Right atrium auricular region (tissue), 2 donors: Measurements from ENCODE around the gene B3GALNT2. TPM values are rescaled to one million over a fixed set of nuclear protein-coding genes. Genes with fewer than 3 reads are reported as not detected.
A peak's percentile ranks its signal among the peaks of the same experiment; 100 is the strongest.

Experiments used
- DNase-seq: peaks from one replicate; pipeline ENCODE4 v3.0.0-alpha.2; 2019; ENCODE audit warnings: low spot score
- H3K27ac ChIP-seq, 2 donors: fragments of 200-600 bp; sonication (generic); 1 replicate in 1 of 2; 2 replicates in 1 of 2; pipeline ENCODE4 v1.5.1; 2016 to 2019
- H3K27me3 ChIP-seq, 2 donors: fragments of 200-600 bp; sonication (generic); one replicate each; pipeline versions ENCODE4 v1.5.1 to v1.6.0; 2017 to 2019
- H3K36me3 ChIP-seq: fragments of 200-600 bp; sonication (generic); one replicate; pipeline ENCODE4 v1.5.1; 2016
- H3K4me1 ChIP-seq, 2 donors: fragments of 200-600 bp; sonication (generic); one replicate each; pipeline versions ENCODE4 v1.5.1 to v1.6.0; 2017 to 2019
- H3K4me3 ChIP-seq, 2 donors: fragments of 200-600 bp; sonication (generic); 1 replicate in 1 of 2; 2 replicates in 1 of 2; pipeline ENCODE4 v1.5.1; 2017 to 2019; ENCODE audit warnings: mild to moderate bottlenecking in 1 of 2, moderate library complexity in 1 of 2
- H3K9me3 ChIP-seq, 2 donors: fragments of 200-600 bp; sonication (generic); one replicate each; pipeline ENCODE4 v1.5.1; 2019
- total RNA-seq, 2 donors: library from RNA; depleted of rRNA; stranded (reverse); fragments of >200 nt; gene quantifications; one replicate each; pipeline ENCODE4 v1.1.0, GENCODE V29; 2016
- TF ChIP-seq, protein P1 (sequence below), 2 donors: fragments of 200-600 bp; sonication (generic); IDR thresholded peaks; one replicate each; pipeline ENCODE4 v1.5.1; 2019; ENCODE audit warnings: antibody characterized with exemption in 2 of 2

Gene B3GALNT2
- total RNA-seq, 2 donors from 2014 or later, result 18.9 to 23.2 TPM

DNA sequence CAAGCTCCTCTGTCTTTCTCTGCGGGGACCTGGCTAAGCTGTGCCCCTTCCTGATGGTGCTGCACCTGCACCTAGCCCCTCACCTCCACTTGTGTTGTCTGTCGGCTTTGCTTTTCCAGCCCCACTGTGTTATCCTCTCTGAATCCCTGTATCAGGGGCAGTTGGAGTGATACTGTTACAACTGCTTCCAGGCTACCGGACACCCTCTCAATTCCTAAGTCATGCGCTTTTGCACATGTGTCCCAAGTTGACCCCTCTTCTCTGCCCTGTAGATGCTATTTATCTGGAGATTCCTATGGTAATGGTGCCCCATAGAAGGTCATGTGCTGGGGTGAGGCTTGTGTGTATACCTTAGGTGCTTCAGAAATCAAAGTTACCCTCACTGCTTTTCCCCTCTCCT is 78.1 kb downstream of the B3GALNT2 start:
- Histone ChIP-seq H3K4me1 (no peaks in the 10 kb centered on the region), H3K9me3 (no peaks in the 10 kb centered on the region), H3K27ac (no peak overlapping the region), H3K36me3 (peaks cover 5% of the 10 kb centered on the region), H3K4me3 (no peak overlapping the region), H3K27me3 (no peaks in the 10 kb centered on the region)
- TF ChIP-seq, protein P1, sequence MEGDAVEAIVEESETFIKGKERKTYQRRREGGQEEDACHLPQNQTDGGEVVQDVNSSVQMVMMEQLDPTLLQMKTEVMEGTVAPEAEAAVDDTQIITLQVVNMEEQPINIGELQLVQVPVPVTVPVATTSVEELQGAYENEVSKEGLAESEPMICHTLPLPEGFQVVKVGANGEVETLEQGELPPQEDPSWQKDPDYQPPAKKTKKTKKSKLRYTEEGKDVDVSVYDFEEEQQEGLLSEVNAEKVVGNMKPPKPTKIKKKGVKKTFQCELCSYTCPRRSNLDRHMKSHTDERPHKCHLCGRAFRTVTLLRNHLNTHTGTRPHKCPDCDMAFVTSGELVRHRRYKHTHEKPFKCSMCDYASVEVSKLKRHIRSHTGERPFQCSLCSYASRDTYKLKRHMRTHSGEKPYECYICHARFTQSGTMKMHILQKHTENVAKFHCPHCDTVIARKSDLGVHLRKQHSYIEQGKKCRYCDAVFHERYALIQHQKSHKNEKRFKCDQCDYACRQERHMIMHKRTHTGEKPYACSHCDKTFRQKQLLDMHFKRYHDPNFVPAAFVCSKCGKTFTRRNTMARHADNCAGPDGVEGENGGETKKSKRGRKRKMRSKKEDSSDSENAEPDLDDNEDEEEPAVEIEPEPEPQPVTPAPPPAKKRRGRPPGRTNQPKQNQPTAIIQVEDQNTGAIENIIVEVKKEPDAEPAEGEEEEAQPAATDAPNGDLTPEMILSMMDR (IDR thresholded peaks at IDR 0.05), result no peak
- no peak for DNase-seq

DNA sequence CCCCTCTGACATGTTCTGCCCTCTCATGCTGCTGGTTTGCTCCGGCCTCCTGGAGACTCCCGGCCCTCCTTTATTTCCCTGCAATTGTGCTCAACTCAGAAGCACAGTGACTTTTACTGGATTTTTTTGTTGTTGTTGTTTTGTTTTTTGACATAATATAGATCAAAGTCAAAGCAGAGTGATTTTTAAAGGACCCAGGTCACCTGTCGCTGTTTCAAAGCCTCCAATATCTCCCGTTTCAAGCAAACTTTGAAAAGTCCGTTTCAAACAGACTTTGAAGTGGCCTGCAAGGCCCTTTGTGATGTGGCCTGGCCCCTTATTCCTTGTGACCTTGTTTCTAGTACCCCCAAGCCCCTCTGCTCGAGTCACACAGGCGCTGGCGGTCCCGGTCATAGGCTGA is 78.9 kb downstream of the B3GALNT2 start:
- H3K9me3 ChIP-seq, result no peaks in the 10 kb centered on the region
- TF ChIP-seq, protein P1 (IDR thresholded peaks at IDR 0.05), result no peak
- no peak overlapping the region for H3K27ac ChIP-seq
- no peak overlapping the region for H3K4me3 ChIP-seq
- no peak for DNase-seq
- H3K27me3 ChIP-seq, result no peaks in the 10 kb centered on the region
- peaks cover 5% of the 10 kb centered on the region for H3K36me3 ChIP-seq
- H3K4me1 ChIP-seq, result no peaks in the 10 kb centered on the region

DNA sequence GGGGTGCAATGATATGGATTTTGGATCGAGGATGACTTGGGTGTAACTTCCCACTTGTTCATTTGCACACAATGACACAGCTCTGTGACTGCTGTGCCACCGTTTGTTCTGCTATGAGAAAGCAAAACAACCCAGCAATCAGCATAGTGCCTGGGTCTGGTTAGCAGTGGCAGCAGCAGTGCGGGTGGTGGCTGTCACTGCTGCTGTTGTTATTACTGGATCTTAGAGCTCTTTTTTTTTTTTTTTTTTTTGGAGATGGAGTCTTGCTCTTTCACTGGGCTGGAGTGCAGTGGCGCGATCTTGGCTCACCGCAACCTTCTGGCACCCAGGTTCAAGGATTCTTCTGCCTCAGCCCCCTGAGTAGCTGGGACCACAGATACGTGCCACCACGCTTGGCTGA is 80.2 kb downstream of the B3GALNT2 start:
- Histone ChIP-seq H3K4me1 (no peaks in the 10 kb centered on the region), H3K27me3 (no peaks in the 10 kb centered on the region), H3K9me3 (no peaks in the 10 kb centered on the region), H3K36me3 (peaks cover 5% of the 10 kb centered on the region), H3K4me3 (no peak overlapping the region), H3K27ac (no peak overlapping the region)
- no peak for DNase-seq
- TF ChIP-seq, protein P1 (IDR thresholded peaks at IDR 0.05), result no peak

DNA sequence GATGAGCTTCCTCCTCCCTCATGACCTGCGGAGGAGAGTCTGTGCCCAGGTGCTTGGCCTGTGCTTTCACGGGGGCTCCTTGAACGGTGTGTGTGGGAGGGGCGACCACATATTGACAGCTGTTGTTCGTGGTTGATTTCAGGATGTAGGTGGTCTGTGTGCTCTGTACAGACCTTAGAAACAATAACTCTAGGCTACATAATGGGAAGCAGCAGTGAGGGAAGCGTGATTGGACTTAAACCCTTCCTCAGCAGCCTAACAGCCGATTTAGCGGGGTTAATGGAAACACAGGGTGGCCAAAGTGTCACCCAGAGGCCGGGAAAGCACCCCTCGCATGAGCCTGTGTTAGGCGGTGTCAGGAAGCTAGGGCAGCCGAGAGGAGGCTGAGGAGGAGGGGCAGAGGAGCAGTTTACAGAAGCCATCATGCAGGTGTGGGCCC is 81.0 kb downstream of the B3GALNT2 start:
- H3K27ac ChIP-seq, result no peak overlapping the region
- DNase-seq, result no peak
- no peaks in the 10 kb centered on the region for H3K27me3 ChIP-seq
- H3K4me3 ChIP-seq, result no peak overlapping the region
- no peaks in the 10 kb centered on the region for H3K4me1 ChIP-seq
- H3K36me3 ChIP-seq, result peaks cover 5% of the 10 kb centered on the region
- H3K9me3 ChIP-seq, result no peaks in the 10 kb centered on the region
- TF ChIP-seq, protein P1 (IDR thresholded peaks at IDR 0.05), result no peak

DNA sequence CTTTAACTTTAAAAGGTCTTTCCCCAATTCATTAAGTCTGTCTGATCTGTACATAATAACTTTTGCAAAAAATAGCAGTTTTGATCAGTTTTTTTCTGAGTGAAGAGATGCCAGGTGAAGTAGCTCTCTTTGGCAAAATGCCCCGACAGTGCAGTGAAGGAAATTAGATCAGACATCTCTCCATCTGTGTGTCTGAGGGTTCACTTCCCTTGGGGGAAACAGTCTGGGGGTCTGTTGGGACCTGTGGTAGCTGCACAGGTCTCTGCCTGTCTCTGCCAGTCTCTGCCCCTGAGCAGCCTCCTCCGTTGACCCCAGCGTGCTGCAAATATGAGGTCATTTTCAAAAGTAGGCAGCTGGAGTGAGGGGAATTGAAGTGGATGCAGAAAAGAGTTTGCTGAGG is 82.5 kb downstream of the B3GALNT2 start:
- no peak for DNase-seq
- no peaks in the 10 kb centered on the region for H3K27me3 ChIP-seq
- H3K27ac ChIP-seq, result no peak overlapping the region
- H3K36me3 ChIP-seq, result no peaks in the 10 kb centered on the region
- no peaks in the 10 kb centered on the region for H3K4me1 ChIP-seq
- H3K4me3 ChIP-seq, result no peak overlapping the region
- H3K9me3 ChIP-seq, result no peaks in the 10 kb centered on the region
- TF ChIP-seq, protein P1 (IDR thresholded peaks at IDR 0.05), result no peak

DNA sequence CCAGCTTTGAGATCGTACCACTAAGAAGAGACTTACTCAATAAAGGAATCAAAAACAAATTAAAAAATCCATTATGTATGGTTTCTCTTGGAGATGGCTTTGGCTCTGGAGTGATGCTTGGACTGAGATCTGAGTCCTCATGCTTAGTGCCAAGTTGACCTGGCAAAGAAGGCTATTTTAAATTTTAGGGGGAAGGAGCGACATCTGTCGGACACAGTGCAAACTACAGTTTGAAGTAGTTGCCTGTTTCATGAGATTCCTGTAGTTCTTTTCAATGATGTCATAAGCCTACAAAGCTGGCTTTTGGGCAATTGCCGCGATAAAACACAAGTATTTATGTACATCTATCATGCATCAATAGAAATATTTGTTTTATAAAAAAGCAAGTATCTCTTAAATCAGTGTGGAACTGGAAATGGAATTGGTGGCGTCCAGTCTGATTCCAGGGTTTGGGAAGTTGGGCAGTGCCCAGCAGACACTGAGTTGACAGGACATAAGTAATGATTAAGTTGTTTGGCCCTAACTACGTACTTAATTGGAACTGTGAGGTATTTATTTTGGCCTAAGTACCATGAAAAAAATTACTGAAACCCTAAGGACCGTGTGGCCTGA is 87.1 kb downstream of the B3GALNT2 start:
- H3K4me1 ChIP-seq, result no peaks in the 10 kb centered on the region
- H3K9me3 ChIP-seq, result no peaks in the 10 kb centered on the region
- no peak overlapping the region for H3K27ac ChIP-seq
- no peaks in the 10 kb centered on the region for H3K36me3 ChIP-seq
- peak; percentile 76 for DNase-seq
- no peak overlapping the region for H3K4me3 ChIP-seq
- TF ChIP-seq, protein P1 (IDR thresholded peaks at IDR 0.05), result peak; percentile 79 to 87
- no peaks in the 10 kb centered on the region for H3K27me3 ChIP-seq
